Left lobe of liver (tissue), 2 donors: ENCODE data around the gene GRHL1. TPM values are rescaled to one million over a fixed set of nuclear protein-coding genes. Genes with fewer than 3 reads are reported as not detected.

Experiments
- ATAC-seq: fragments of 200-7000 bp; cut with Tn5 transposase; one replicate; pipeline ENCODE4 v1.9.1; 2020; ENCODE audit warnings: mild to moderate bottlenecking, moderate library complexity
- DNase-seq: peaks from one replicate; pipeline ENCODE4 v3.0.0-alpha.2; 2020; ENCODE audit warnings: low spot score
- total RNA-seq: library from RNA; stranded (reverse); gene quantifications from one replicate; pipeline ENCODE4 v1.2.1, GENCODE V29; 2021
- donor health status: DM: no; HTN: no; CAD: no; lungs with moderate emphysema.
- donor health status: DM: no; HTN: yes; CAD: no.

Gene GRHL1
- total RNA-seq, 1 donor from 2014 or later, result 4.7 TPM

GRCh38 chr2:9992427-9993187 lies 41.1 kb downstream of the GRHL1 start:
- no peak for DNase-seq
- ATAC-seq, result no peak

- ATAC-seq (no peak), DNase-seq (no peak)
Observed at GRCh38 chr2:9993488-9994165, 42.1 kb downstream of the GRHL1 start.

GRCh38 chr2:9994462-9994861 lies 43.0 kb downstream of the GRHL1 start:
- no peak for ATAC-seq
- no peak for DNase-seq

- no peak for DNase-seq
- ATAC-seq, result peak; percentile 32
Observed at GRCh38 chr2:9995059-9995458, 43.6 kb downstream of the GRHL1 start.

GRCh38 chr2:9996321-9996720 lies 44.8 kb downstream of the GRHL1 start:
- ATAC-seq (no peak), DNase-seq (no peak)

- ATAC-seq (no peak), DNase-seq (no peak)
Observed at GRCh38 chr2:9997936-9998335, 46.4 kb downstream of the GRHL1 start.

- ATAC-seq, result peak; percentile 11
- DNase-seq, result no peak
Observed at GRCh38 chr2:9998916-9999654, 47.6 kb downstream of the GRHL1 start.

GRCh38 chr2:9999693-10000092 lies 48.2 kb downstream of the GRHL1 start:
- no peak for ATAC-seq
- no peak for DNase-seq

- ATAC-seq (no peak), DNase-seq (peak; percentile 16)
Observed at GRCh38 chr2:10000541-10000940, 49.0 kb downstream of the GRHL1 start.

GRCh38 chr2:10001586-10001985 lies 50.1 kb downstream of the GRHL1 start:
- DNase-seq (no peak), ATAC-seq (no peak)

- DNase-seq (no peak), ATAC-seq (no peak)
Observed at GRCh38 chr2:10002109-10002508, 50.6 kb downstream of the GRHL1 start.

- ATAC-seq (no peak), DNase-seq (peak; percentile 33)
Observed at GRCh38 chr2:10002681-10003080, 51.2 kb downstream of the GRHL1 start.

- DNase-seq, result peak; percentile 32
- ATAC-seq, result peak; percentile 50
Observed at GRCh38 chr2:10003206-10004125, 52.0 kb downstream of the GRHL1 start.

GRCh38 chr2:10004401-10004800 lies 52.9 kb downstream of the GRHL1 start:
- DNase-seq (peak; percentile 4), ATAC-seq (no peak)

- peak; percentile 15 for DNase-seq
- ATAC-seq, result no peak
Observed at GRCh38 chr2:10004836-10005235, 53.3 kb downstream of the GRHL1 start.

- DNase-seq (no peak), ATAC-seq (no peak)
Observed at GRCh38 chr2:10005461-10006235, 54.2 kb downstream of the GRHL1 start.

GRCh38 chr2:10006236-10007161 lies 55.0 kb downstream of the GRHL1 start:
- DNase-seq, result peak; percentile 75

GRCh38 chr2:10007435-10007834 lies 55.9 kb downstream of the GRHL1 start:
- DNase-seq (no peak), ATAC-seq (no peak)

More at GRCh38 chr2:10006236-10007161, 55.0 kb downstream of the GRHL1 start:
- peak; percentile 59 for ATAC-seq
